ENCODE measurements around the gene CD8B2.
A peak's percentile ranks its signal among the peaks of the same experiment; 100 is the strongest.

CD8B2 gene

GRCh38 chr2:106530866-106531265 is 43.7 kb downstream of the CD8B2 start:
- no peak for FAIRE-seq

DNA sequence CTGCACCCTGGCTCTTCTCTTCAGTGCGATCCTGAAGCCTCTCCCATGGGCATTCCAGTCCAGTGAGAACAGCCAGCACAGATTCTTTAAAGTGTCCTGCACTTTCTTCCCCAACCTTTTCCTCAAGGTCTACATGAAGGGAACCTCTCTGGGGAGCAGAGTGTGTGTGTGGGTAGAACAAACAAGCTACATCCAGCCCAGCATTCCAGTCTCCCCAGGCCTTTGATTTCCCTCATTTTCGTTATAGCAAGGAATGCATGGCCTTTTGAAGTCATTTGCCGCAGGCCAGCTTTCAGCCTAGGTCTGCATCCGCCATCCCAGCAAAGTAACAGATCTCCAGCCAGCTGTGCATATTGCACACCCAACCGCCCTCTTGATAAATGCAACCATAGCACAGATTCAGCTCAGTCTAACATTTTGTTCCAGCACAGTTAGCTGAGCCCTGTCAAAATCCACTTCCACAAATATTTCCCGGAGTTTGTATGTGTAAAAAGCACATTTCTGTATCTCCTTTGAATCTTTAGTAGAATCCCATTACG is 44.6 kb downstream of the CD8B2 start:
- no peak for FAIRE-seq
- TF ChIP-seq POLR2AphosphoS5 (IDR thresholded peaks at IDR 0.05; ENCODE audit: low read depth, low read length) (no peak), PAX5 (IDR thresholded peaks at IDR 0.05; ENCODE audit: insufficient read depth, low read length, severe bottlenecking) (no peak), POLR2A (IDR thresholded peaks at IDR 0.05; ENCODE audit: low read depth, low read length) (no peak), TAF1 (IDR thresholded peaks at IDR 0.05; ENCODE audit: low read depth, low read length) (no peak), SPI1 (IDR thresholded peaks at IDR 0.05; ENCODE audit: low read depth, low read length) (no peak), POU2F2 (IDR thresholded peaks at IDR 0.05; ENCODE audit: low read depth, low read length) (no peak)
- no peak for DNase-seq (ENCODE audit: insufficient read length, low spot score)

More at GRCh38 chr2:106530866-106531265, 43.7 kb downstream of the CD8B2 start:
- TF ChIP-seq POU2F2 (IDR thresholded peaks at IDR 0.05; ENCODE audit: low read depth, low read length) (no peak), TAF1 (IDR thresholded peaks at IDR 0.05; ENCODE audit: low read depth, low read length) (no peak), POLR2A (IDR thresholded peaks at IDR 0.05; ENCODE audit: low read depth, low read length) (no peak), POLR2AphosphoS5 (IDR thresholded peaks at IDR 0.05; ENCODE audit: low read depth, low read length) (no peak), PAX5 (IDR thresholded peaks at IDR 0.05; ENCODE audit: insufficient read depth, low read length, severe bottlenecking) (no peak), SPI1 (IDR thresholded peaks at IDR 0.05; ENCODE audit: low read depth, low read length) (no peak)
- DNase-seq (ENCODE audit: insufficient read length, low spot score): no peak

DNA sequence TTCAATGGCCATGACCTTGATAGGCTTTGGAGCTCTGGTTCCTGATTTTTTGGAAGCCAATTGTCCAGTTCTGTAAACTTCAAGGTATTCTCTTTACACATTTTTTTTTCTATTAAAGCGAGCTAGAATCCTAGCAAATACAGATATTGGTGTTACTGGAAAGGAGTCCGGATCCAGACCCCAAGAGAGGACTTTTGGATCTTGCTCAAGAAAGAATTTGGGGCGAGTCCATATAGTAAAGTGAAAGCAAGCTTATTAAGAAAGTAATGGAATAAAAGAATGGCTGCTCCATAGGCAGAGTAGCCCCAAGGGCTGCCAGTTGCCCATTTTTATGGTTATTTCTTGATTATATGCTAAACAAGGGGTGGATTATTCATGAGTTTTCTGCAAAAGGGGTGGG is 45.1 kb downstream of the CD8B2 start:
- FAIRE-seq (no peak), DNase-seq (ENCODE audit: insufficient read length, low spot score) (no peak)
- TF ChIP-seq SPI1 (IDR thresholded peaks at IDR 0.05; ENCODE audit: low read depth, low read length) (no peak), POU2F2 (IDR thresholded peaks at IDR 0.05; ENCODE audit: low read depth, low read length) (no peak), POLR2AphosphoS5 (IDR thresholded peaks at IDR 0.05; ENCODE audit: low read depth, low read length) (no peak), PAX5 (IDR thresholded peaks at IDR 0.05; ENCODE audit: insufficient read depth, low read length, severe bottlenecking) (no peak), POLR2A (IDR thresholded peaks at IDR 0.05; ENCODE audit: low read depth, low read length) (no peak), TAF1 (IDR thresholded peaks at IDR 0.05; ENCODE audit: low read depth, low read length) (no peak)

- FAIRE-seq (no peak), DNase-seq (ENCODE audit: insufficient read length, low spot score) (no peak)
- TF ChIP-seq SPI1 (IDR thresholded peaks at IDR 0.05; ENCODE audit: low read depth, low read length) (no peak), POLR2AphosphoS5 (IDR thresholded peaks at IDR 0.05; ENCODE audit: low read depth, low read length) (no peak), POU2F2 (IDR thresholded peaks at IDR 0.05; ENCODE audit: low read depth, low read length) (no peak), TAF1 (IDR thresholded peaks at IDR 0.05; ENCODE audit: low read depth, low read length) (no peak), PAX5 (IDR thresholded peaks at IDR 0.05; ENCODE audit: insufficient read depth, low read length, severe bottlenecking) (no peak)
Observed at GRCh38 chr2:106534471-106534870, 47.3 kb downstream of the CD8B2 start.

GRCh38 chr2:106536490-106536889 is 49.3 kb downstream of the CD8B2 start:
- DNase-seq (ENCODE audit: insufficient read length, low spot score) (no peak), FAIRE-seq (no peak)
- TF ChIP-seq SPI1 (IDR thresholded peaks at IDR 0.05; ENCODE audit: low read depth, low read length) (no peak), POU2F2 (IDR thresholded peaks at IDR 0.05; ENCODE audit: low read depth, low read length) (no peak), POLR2AphosphoS5 (IDR thresholded peaks at IDR 0.05; ENCODE audit: low read depth, low read length) (no peak), TAF1 (IDR thresholded peaks at IDR 0.05; ENCODE audit: low read depth, low read length) (no peak), POLR2A (IDR thresholded peaks at IDR 0.05; ENCODE audit: low read depth, low read length) (no peak), PAX5 (IDR thresholded peaks at IDR 0.05; ENCODE audit: insufficient read depth, low read length, severe bottlenecking) (no peak)

DNA sequence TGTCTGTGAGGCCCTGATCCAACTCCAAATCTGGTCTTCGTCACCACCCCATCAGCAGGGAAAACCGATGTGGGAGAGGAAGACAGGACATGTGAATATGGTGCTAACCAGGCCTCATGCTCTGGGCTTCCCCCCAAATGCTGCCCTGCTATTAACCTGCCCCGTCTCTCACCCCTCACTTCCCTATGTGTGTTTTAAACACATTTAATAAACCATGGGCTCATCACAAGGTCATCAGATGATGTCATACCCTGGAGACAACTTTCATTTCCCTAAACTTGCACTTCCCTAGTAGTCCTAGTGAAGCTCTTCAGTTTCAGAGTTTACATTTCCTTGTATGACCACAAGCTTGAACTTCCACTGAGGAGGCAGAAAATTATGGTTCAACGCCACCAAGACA is 49.9 kb downstream of the CD8B2 start:
- FAIRE-seq: no peak
- TF ChIP-seq POU2F2 (IDR thresholded peaks at IDR 0.05; ENCODE audit: low read depth, low read length) (no peak), PAX5 (IDR thresholded peaks at IDR 0.05; ENCODE audit: insufficient read depth, low read length, severe bottlenecking) (no peak), POLR2A (IDR thresholded peaks at IDR 0.05; ENCODE audit: low read depth, low read length) (no peak), SPI1 (IDR thresholded peaks at IDR 0.05; ENCODE audit: low read depth, low read length) (peak; percentile 80)
- DNase-seq (ENCODE audit: insufficient read length, low spot score): no peak

GRCh38 chr2:106537791-106538191 is 50.6 kb downstream of the CD8B2 start:
- TF ChIP-seq POLR2A (IDR thresholded peaks at IDR 0.05; ENCODE audit: low read depth, low read length) (no peak), PAX5 (IDR thresholded peaks at IDR 0.05; ENCODE audit: insufficient read depth, low read length, severe bottlenecking) (no peak), TAF1 (IDR thresholded peaks at IDR 0.05; ENCODE audit: low read depth, low read length) (no peak), POU2F2 (IDR thresholded peaks at IDR 0.05; ENCODE audit: low read depth, low read length) (no peak)
- FAIRE-seq: no peak
- no peak for DNase-seq (ENCODE audit: insufficient read length, low spot score)

- TF ChIP-seq SPI1 (IDR thresholded peaks at IDR 0.05; ENCODE audit: low read depth, low read length) (no peak), POLR2AphosphoS5 (IDR thresholded peaks at IDR 0.05; ENCODE audit: low read depth, low read length) (no peak), PAX5 (IDR thresholded peaks at IDR 0.05; ENCODE audit: insufficient read depth, low read length, severe bottlenecking) (no peak), TAF1 (IDR thresholded peaks at IDR 0.05; ENCODE audit: low read depth, low read length) (no peak), POU2F2 (IDR thresholded peaks at IDR 0.05; ENCODE audit: low read depth, low read length) (no peak), POLR2A (IDR thresholded peaks at IDR 0.05; ENCODE audit: low read depth, low read length) (no peak)
- FAIRE-seq (no peak), DNase-seq (ENCODE audit: insufficient read length, low spot score) (no peak)
Observed at GRCh38 chr2:106540886-106541285, 53.7 kb downstream of the CD8B2 start.

DNA sequence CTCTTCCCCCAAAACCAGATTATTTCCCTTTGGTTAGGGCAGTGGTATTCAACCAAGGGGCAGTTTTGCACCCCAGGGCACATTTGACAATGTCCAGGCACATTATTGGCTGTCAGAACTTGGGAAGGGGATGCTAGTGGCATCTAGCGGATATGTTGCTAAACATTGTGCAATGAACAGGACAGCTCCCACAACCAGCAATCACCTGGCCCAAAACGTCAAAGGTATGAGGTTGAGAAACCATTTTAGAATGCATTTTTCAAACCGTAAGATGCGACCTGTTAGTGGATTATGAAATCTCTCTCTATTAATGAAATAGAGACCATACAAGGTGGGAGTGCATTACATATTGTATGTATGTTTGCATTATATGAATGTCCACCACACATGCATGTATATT is 54.2 kb downstream of the CD8B2 start:
- TF ChIP-seq POLR2A (IDR thresholded peaks at IDR 0.05; ENCODE audit: low read depth, low read length): no peak
- FAIRE-seq (no peak), DNase-seq (ENCODE audit: insufficient read length, low spot score) (no peak)

GRCh38 chr2:106542746-106543359 is 55.7 kb downstream of the CD8B2 start:
- peak; percentile 71 for FAIRE-seq
- TF ChIP-seq POLR2A (IDR thresholded peaks at IDR 0.05; ENCODE audit: low read depth, low read length) (no peak), PAX5 (IDR thresholded peaks at IDR 0.05; ENCODE audit: insufficient read depth, low read length, severe bottlenecking) (no peak), POU2F2 (IDR thresholded peaks at IDR 0.05; ENCODE audit: low read depth, low read length) (no peak), POLR2AphosphoS5 (IDR thresholded peaks at IDR 0.05; ENCODE audit: low read depth, low read length) (no peak), SPI1 (IDR thresholded peaks at IDR 0.05; ENCODE audit: low read depth, low read length) (no peak), TAF1 (IDR thresholded peaks at IDR 0.05; ENCODE audit: low read depth, low read length) (no peak)
- peak; percentile 62 for DNase-seq (ENCODE audit: insufficient read length, low spot score)

All from GM12891 (cell line).